ENCODE measurements around the gene UTY. TPM values are rescaled to one million over a fixed set of nuclear protein-coding genes. Genes with fewer than 3 reads are reported as not detected.

UTY gene
- polyA plus RNA-seq, 2 donors: 4.0 TPM; not detected in 1

GRCh38 chrY:13337934-13338333, 141.9 kb downstream of the UTY start:
- Histone ChIP-seq H3K4me1 (ENCODE audit: control insufficient read depth in 2 of 2, insufficient read depth in 2 of 2, low read length in 1 of 2) (no peaks in the 10 kb centered on the region), H3K36me3 (ENCODE audit: control insufficient read depth in 2 of 2, insufficient read depth in 2 of 2, low read length in 1 of 2) (peaks cover 0 to 17% of the 10 kb centered on the region in 2 donors), H3K9me3 (ENCODE audit: control insufficient read depth in 2 of 2, insufficient read depth in 1 of 2, low read depth in 1 of 2, low read length in 1 of 2) (no peaks in the 10 kb centered on the region), H3K27ac (ENCODE audit: low read depth in 2 of 2, low read length in 1 of 2) (no peak overlapping the region), H3K27me3 (ENCODE audit: control insufficient read depth in 1 of 2, insufficient read depth in 2 of 2, low read length in 2 of 2) (no peaks in the 10 kb centered on the region), H3K4me3 (ENCODE audit: low read depth in 1 of 2, low read length in 2 of 2) (no peak overlapping the region)
- 80% methylated on average over 5 of the region's 5 CpGs; no CpG with 5 or more reads in 1 of the 2 donors for WGBS, 2 donors

- H3K27ac ChIP-seq (ENCODE audit: low read depth in 2 of 2, low read length in 1 of 2): no peak overlapping the region
- H3K4me1 ChIP-seq (ENCODE audit: control insufficient read depth in 2 of 2, insufficient read depth in 2 of 2, low read length in 1 of 2): no peaks in the 10 kb centered on the region
- 98% methylated on average over 5 of the region's 5 CpGs; no CpG with 5 or more reads in 1 of the 2 donors for WGBS, 2 donors
- H3K9me3 ChIP-seq (ENCODE audit: control insufficient read depth in 2 of 2, insufficient read depth in 1 of 2, low read depth in 1 of 2, low read length in 1 of 2): no peaks in the 10 kb centered on the region
- H3K4me3 ChIP-seq (ENCODE audit: low read depth in 1 of 2, low read length in 2 of 2): no peak overlapping the region
- no peaks in the 10 kb centered on the region for H3K27me3 ChIP-seq (ENCODE audit: control insufficient read depth in 1 of 2, insufficient read depth in 2 of 2, low read length in 2 of 2)
- peaks cover 0 to 13% of the 10 kb centered on the region in 2 donors for H3K36me3 ChIP-seq (ENCODE audit: control insufficient read depth in 2 of 2, insufficient read depth in 2 of 2, low read length in 1 of 2)
Observed at GRCh38 chrY:13333791-13334190, 146.0 kb downstream of the UTY start.

- WGBS, 2 donors: 97% methylated on average over 2 of the region's 2 CpGs; no CpG with 5 or more reads in 1 of the 2 donors
- Histone ChIP-seq H3K9me3 (ENCODE audit: control insufficient read depth in 2 of 2, insufficient read depth in 1 of 2, low read depth in 1 of 2, low read length in 1 of 2) (no peaks in the 10 kb centered on the region), H3K27me3 (ENCODE audit: control insufficient read depth in 1 of 2, insufficient read depth in 2 of 2, low read length in 2 of 2) (no peaks in the 10 kb centered on the region), H3K4me3 (ENCODE audit: low read depth in 1 of 2, low read length in 2 of 2) (no peak overlapping the region), H3K4me1 (ENCODE audit: control insufficient read depth in 2 of 2, insufficient read depth in 2 of 2, low read length in 1 of 2) (no peaks in the 10 kb centered on the region), H3K36me3 (ENCODE audit: control insufficient read depth in 2 of 2, insufficient read depth in 2 of 2, low read length in 1 of 2) (peaks cover 0 to 9% of the 10 kb centered on the region in 2 donors), H3K27ac (ENCODE audit: low read depth in 2 of 2, low read length in 1 of 2) (no peak overlapping the region)
Observed at GRCh38 chrY:13330651-13331050, 149.2 kb downstream of the UTY start.

GRCh38 chrY:13312966-13313365, 166.9 kb downstream of the UTY start:
- WGBS, 2 donors: 93 to 100% methylated on average over 1 of the region's 1 CpG
- H3K27me3 ChIP-seq (ENCODE audit: control insufficient read depth in 1 of 2, insufficient read depth in 2 of 2, low read length in 2 of 2): no peaks in the 10 kb centered on the region
- no peaks in the 10 kb centered on the region for H3K36me3 ChIP-seq (ENCODE audit: control insufficient read depth in 2 of 2, insufficient read depth in 2 of 2, low read length in 1 of 2)
- no peak overlapping the region for H3K4me3 ChIP-seq (ENCODE audit: low read depth in 1 of 2, low read length in 2 of 2)
- no peaks in the 10 kb centered on the region for H3K9me3 ChIP-seq (ENCODE audit: control insufficient read depth in 2 of 2, insufficient read depth in 1 of 2, low read depth in 1 of 2, low read length in 1 of 2)
- H3K4me1 ChIP-seq (ENCODE audit: control insufficient read depth in 2 of 2, insufficient read depth in 2 of 2, low read length in 1 of 2): no peaks in the 10 kb centered on the region
- no peak overlapping the region for H3K27ac ChIP-seq (ENCODE audit: low read depth in 2 of 2, low read length in 1 of 2)

GRCh38 chrY:13307959-13308358, 171.9 kb downstream of the UTY start:
- Histone ChIP-seq H3K9me3 (ENCODE audit: control insufficient read depth in 2 of 2, insufficient read depth in 1 of 2, low read depth in 1 of 2, low read length in 1 of 2) (no peaks in the 10 kb centered on the region), H3K27me3 (ENCODE audit: control insufficient read depth in 1 of 2, insufficient read depth in 2 of 2, low read length in 2 of 2) (no peaks in the 10 kb centered on the region), H3K36me3 (ENCODE audit: control insufficient read depth in 2 of 2, insufficient read depth in 2 of 2, low read length in 1 of 2) (no peaks in the 10 kb centered on the region), H3K27ac (ENCODE audit: low read depth in 2 of 2, low read length in 1 of 2) (no peak overlapping the region), H3K4me1 (ENCODE audit: control insufficient read depth in 2 of 2, insufficient read depth in 2 of 2, low read length in 1 of 2) (no peaks in the 10 kb centered on the region), H3K4me3 (ENCODE audit: low read depth in 1 of 2, low read length in 2 of 2) (no peak overlapping the region)
- 94 to 100% methylated on average over 2 of the region's 2 CpGs for WGBS, 2 donors

- WGBS, 2 donors: 85 to 88% methylated on average over 3 to 4 of the region's 4 CpGs
- H3K27ac ChIP-seq (ENCODE audit: low read depth in 2 of 2, low read length in 1 of 2): no peak overlapping the region
- no peaks in the 10 kb centered on the region for H3K4me1 ChIP-seq (ENCODE audit: control insufficient read depth in 2 of 2, insufficient read depth in 2 of 2, low read length in 1 of 2)
- H3K36me3 ChIP-seq (ENCODE audit: control insufficient read depth in 2 of 2, insufficient read depth in 2 of 2, low read length in 1 of 2): peaks cover 0 to 3% of the 10 kb centered on the region in 2 donors
- H3K27me3 ChIP-seq (ENCODE audit: control insufficient read depth in 1 of 2, insufficient read depth in 2 of 2, low read length in 2 of 2): no peaks in the 10 kb centered on the region
- H3K4me3 ChIP-seq (ENCODE audit: low read depth in 1 of 2, low read length in 2 of 2): no peak overlapping the region
- H3K9me3 ChIP-seq (ENCODE audit: control insufficient read depth in 2 of 2, insufficient read depth in 1 of 2, low read depth in 1 of 2, low read length in 1 of 2): no peaks in the 10 kb centered on the region
Observed at GRCh38 chrY:13300795-13301194, 179.0 kb downstream of the UTY start.

GRCh38 chrY:13299411-13299810, 180.4 kb downstream of the UTY start:
- 83% methylated on average over 3 of the region's 3 CpGs; no CpG with 5 or more reads in 1 of the 2 donors for WGBS, 2 donors
- Histone ChIP-seq H3K27ac (ENCODE audit: low read depth in 2 of 2, low read length in 1 of 2) (no peak overlapping the region), H3K4me1 (ENCODE audit: control insufficient read depth in 2 of 2, insufficient read depth in 2 of 2, low read length in 1 of 2) (no peaks in the 10 kb centered on the region), H3K27me3 (ENCODE audit: control insufficient read depth in 1 of 2, insufficient read depth in 2 of 2, low read length in 2 of 2) (no peaks in the 10 kb centered on the region), H3K36me3 (ENCODE audit: control insufficient read depth in 2 of 2, insufficient read depth in 2 of 2, low read length in 1 of 2) (peaks cover 0 to 3% of the 10 kb centered on the region in 2 donors), H3K4me3 (ENCODE audit: low read depth in 1 of 2, low read length in 2 of 2) (no peak overlapping the region), H3K9me3 (ENCODE audit: control insufficient read depth in 2 of 2, insufficient read depth in 1 of 2, low read depth in 1 of 2, low read length in 1 of 2) (no peaks in the 10 kb centered on the region)

GRCh38 chrY:13296176-13296890, 183.5 kb downstream of the UTY start:
- 90 to 92% methylated on average over 2 to 4 of the region's 4 CpGs for WGBS, 2 donors
- Histone ChIP-seq H3K27me3 (ENCODE audit: control insufficient read depth in 1 of 2, insufficient read depth in 2 of 2, low read length in 2 of 2) (no peaks in the 10 kb centered on the region), H3K9me3 (ENCODE audit: control insufficient read depth in 2 of 2, insufficient read depth in 1 of 2, low read depth in 1 of 2, low read length in 1 of 2) (no peaks in the 10 kb centered on the region), H3K4me3 (ENCODE audit: low read depth in 1 of 2, low read length in 2 of 2) (no peak overlapping the region), H3K36me3 (ENCODE audit: control insufficient read depth in 2 of 2, insufficient read depth in 2 of 2, low read length in 1 of 2) (no peaks in the 10 kb centered on the region), H3K4me1 (ENCODE audit: control insufficient read depth in 2 of 2, insufficient read depth in 2 of 2, low read length in 1 of 2) (no peaks in the 10 kb centered on the region), H3K27ac (ENCODE audit: low read depth in 2 of 2, low read length in 1 of 2) (no peak overlapping the region)

GRCh38 chrY:13295026-13295425, 184.8 kb downstream of the UTY start:
- no peaks in the 10 kb centered on the region for H3K27me3 ChIP-seq (ENCODE audit: control insufficient read depth in 1 of 2, insufficient read depth in 2 of 2, low read length in 2 of 2)
- H3K4me3 ChIP-seq (ENCODE audit: low read depth in 1 of 2, low read length in 2 of 2): no peak overlapping the region
- 79% methylated on average over 2 of the region's 2 CpGs; no CpG with 5 or more reads in 1 of the 2 donors for WGBS, 2 donors
- no peaks in the 10 kb centered on the region for H3K36me3 ChIP-seq (ENCODE audit: control insufficient read depth in 2 of 2, insufficient read depth in 2 of 2, low read length in 1 of 2)
- H3K27ac ChIP-seq (ENCODE audit: low read depth in 2 of 2, low read length in 1 of 2): no peak overlapping the region
- H3K9me3 ChIP-seq (ENCODE audit: control insufficient read depth in 2 of 2, insufficient read depth in 1 of 2, low read depth in 1 of 2, low read length in 1 of 2): no peaks in the 10 kb centered on the region
- H3K4me1 ChIP-seq (ENCODE audit: control insufficient read depth in 2 of 2, insufficient read depth in 2 of 2, low read length in 1 of 2): no peaks in the 10 kb centered on the region

- Histone ChIP-seq H3K9me3 (ENCODE audit: control insufficient read depth in 2 of 2, insufficient read depth in 1 of 2, low read depth in 1 of 2, low read length in 1 of 2) (no peaks in the 10 kb centered on the region), H3K4me3 (ENCODE audit: low read depth in 1 of 2, low read length in 2 of 2) (no peak overlapping the region), H3K4me1 (ENCODE audit: control insufficient read depth in 2 of 2, insufficient read depth in 2 of 2, low read length in 1 of 2) (no peaks in the 10 kb centered on the region), H3K36me3 (ENCODE audit: control insufficient read depth in 2 of 2, insufficient read depth in 2 of 2, low read length in 1 of 2) (no peaks in the 10 kb centered on the region), H3K27ac (ENCODE audit: low read depth in 2 of 2, low read length in 1 of 2) (no peak overlapping the region), H3K27me3 (ENCODE audit: control insufficient read depth in 1 of 2, insufficient read depth in 2 of 2, low read length in 2 of 2) (no peaks in the 10 kb centered on the region)
- 79% methylated on average over 1 of the region's 1 CpG; no CpG with 5 or more reads in 1 of the 2 donors for WGBS, 2 donors
Observed at GRCh38 chrY:13291199-13291598, 188.6 kb downstream of the UTY start.

All from esophagus (tissue), 2 donors.